ENCODE results near the gene OR10G8.

Gene OR10G8

GRCh38 chr11:124079631-124080326 is 53.2 kb downstream of the OR10G8 start:
- no peak for DNase-seq

All from NCI-H446 (cell line).